ENCODE results near the gene SHISAL1. TPM values are rescaled to one million over a fixed set of nuclear protein-coding genes. Genes with fewer than 3 reads are reported as not detected.

The SHISAL1 gene
- total RNA-seq, 2 experiments from 2014 or later, result not detected

DNA sequence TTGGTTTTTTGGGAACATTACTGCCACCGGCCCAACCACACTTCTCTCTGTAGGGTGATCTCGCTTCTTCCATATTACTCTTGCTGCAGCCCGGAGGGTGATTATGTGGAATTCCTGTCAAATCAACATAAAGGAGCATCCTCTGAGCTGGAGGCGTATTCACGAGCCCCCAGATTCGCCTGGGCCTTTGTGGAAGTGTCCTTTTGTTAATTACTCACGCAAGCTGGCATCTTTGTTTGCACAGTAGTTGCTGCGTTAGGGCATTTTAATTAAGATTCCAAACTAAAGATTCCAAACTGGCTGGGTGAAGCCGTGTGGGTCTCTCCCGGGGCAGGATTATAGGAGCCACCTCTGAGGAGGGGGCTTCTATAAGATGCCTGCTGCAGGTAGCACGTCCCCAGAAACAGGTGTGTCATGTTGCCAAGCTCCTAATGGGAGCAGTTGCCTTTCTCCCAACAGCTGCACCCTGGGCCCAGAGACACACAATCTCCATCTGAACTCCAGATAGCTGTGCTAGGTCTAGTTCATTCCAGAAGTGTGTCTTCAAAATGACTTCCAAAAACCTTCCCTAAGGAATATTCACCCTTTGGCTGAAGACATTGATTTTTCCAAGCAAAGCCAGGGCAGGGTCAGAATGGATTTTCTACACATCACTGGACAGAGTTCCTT, 40.9 kb downstream of the SHISAL1 start:
- intact Hi-C loops (cut with micrococcal nuclease), result no loop called here
- H3K27ac Mint-ChIP-seq, result no peak overlapping the region
- ChIA-PET POLR2A (interaction anchor here (0.6 kb wide), 1 partner anchor 24 kb away, joined by 3 read pairs; no protein-coding TSS in a partner anchor), CTCF (no interaction called here)
- DNase-seq (no peak), ATAC-seq (no peak)
- H3K9me3 Mint-ChIP-seq, result no peaks in the 10 kb centered on the region
- H3K36me3 Mint-ChIP-seq (ENCODE audit: low read depth), result no peaks in the 10 kb centered on the region
- H3K27me3 Mint-ChIP-seq, result peaks cover 7% of the 10 kb centered on the region
- H3K4me3 Mint-ChIP-seq, result no peak overlapping the region
- no peaks in the 10 kb centered on the region for H3K4me1 Mint-ChIP-seq (ENCODE audit: low read depth)
- TF ChIP-seq CTCF (IDR thresholded peaks at IDR 0.05), result no peak

DNA sequence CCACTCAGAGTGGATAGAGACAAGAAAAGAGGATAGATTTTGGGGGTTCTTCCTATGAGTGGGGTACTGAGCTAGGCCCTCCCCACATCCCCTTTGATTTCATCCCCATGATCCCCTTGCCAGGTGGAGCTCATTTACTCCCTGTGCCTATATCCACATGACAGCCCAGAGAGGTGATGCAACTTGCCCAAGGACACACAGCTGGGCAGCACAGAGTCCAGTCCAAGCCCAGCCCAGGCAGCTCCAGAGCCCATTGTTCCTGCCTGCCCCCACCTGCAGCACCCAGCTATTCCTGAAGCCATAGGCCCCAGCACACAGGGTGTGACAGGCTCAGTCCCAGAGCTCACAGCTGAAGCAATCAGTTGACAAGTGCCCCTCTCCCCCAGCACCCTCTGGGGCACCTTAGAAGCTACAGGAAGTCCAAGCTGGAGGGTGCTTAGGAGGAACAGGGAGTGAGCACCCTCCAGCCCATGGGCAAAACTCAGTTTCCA, 41.7 kb downstream of the SHISAL1 start:
- DNase-seq (no peak), ATAC-seq (no peak)
- TF ChIP-seq CTCF (IDR thresholded peaks at IDR 0.05), result no peak
- Mint-ChIP-seq H3K9me3 (no peaks in the 10 kb centered on the region), H3K27me3 (peaks cover 6% of the 10 kb centered on the region), H3K4me3 (no peak overlapping the region), H3K27ac (no peak overlapping the region), H3K4me1 (ENCODE audit: low read depth) (no peaks in the 10 kb centered on the region), H3K36me3 (ENCODE audit: low read depth) (no peaks in the 10 kb centered on the region)
- CTCF ChIA-PET, result no interaction called here
- POLR2A ChIA-PET, result no interaction called here
- intact Hi-C loops (cut with micrococcal nuclease), result no loop called here

- DNase-seq (no peak), ATAC-seq (no peak)
- Mint-ChIP-seq H3K4me3 (no peak overlapping the region), H3K9me3 (no peaks in the 10 kb centered on the region), H3K27me3 (peaks cover 3% of the 10 kb centered on the region), H3K4me1 (ENCODE audit: low read depth) (no peaks in the 10 kb centered on the region), H3K36me3 (ENCODE audit: low read depth) (no peaks in the 10 kb centered on the region), H3K27ac (no peak overlapping the region)
- ChIA-PET CTCF (no interaction called here), POLR2A (no interaction called here)
- intact Hi-C loops (cut with micrococcal nuclease), result no loop called here
- TF ChIP-seq CTCF (IDR thresholded peaks at IDR 0.05), result no peak
Observed at GRCh38 chr22:44270556-44270880, 42.2 kb downstream of the SHISAL1 start.

DNA sequence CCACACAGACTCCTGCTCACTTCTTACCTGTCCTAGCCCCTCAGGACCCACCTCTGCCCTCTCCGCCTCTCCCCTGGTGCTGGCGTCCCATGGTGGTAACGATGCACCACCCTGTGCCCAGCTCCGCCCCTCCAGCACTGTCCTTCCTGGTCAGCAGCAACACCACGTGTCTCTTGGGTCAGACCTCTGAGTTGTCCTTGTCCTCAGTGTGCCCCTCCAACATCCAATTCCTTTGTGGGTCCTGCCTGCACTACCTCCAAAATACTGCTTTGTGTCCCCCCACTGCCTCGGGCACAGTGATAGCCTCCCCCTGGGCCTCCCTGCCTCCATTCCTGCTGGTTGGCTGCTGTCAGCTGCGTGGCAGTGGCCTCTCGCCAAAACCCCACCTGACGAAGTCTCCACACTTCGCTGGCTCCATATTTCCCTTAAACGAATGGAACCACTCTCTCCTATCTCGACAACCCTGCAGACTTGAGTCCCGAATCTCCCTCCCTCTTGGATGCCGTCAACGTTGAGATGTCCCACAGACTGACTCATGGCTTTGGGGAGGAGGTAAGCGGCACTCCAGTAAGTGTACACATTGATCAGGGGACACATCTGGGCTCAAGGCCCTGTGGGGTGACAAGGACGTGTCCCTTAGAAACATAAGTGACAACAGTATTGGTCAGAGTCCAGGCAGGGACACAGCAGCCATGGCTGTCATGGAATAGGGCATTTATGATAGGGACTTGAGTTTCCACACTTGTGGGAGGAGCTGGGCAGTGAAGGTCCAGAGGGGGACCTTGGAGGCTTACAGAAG, 42.8 kb downstream of the SHISAL1 start:
- no peaks in the 10 kb centered on the region for H3K9me3 Mint-ChIP-seq
- intact Hi-C loops (cut with micrococcal nuclease), result no loop called here
- ATAC-seq, result no peak

More for the DNA sequence above, 42.8 kb downstream of the SHISAL1 start:
- peaks cover 3% of the 10 kb centered on the region for H3K27me3 Mint-ChIP-seq
- H3K36me3 Mint-ChIP-seq (ENCODE audit: low read depth), result no peaks in the 10 kb centered on the region
- ChIA-PET POLR2A (no interaction called here), CTCF (no interaction called here)
- H3K4me3 Mint-ChIP-seq, result no peak overlapping the region
- no peaks in the 10 kb centered on the region for H3K4me1 Mint-ChIP-seq (ENCODE audit: low read depth)
- no peak overlapping the region for H3K27ac Mint-ChIP-seq
- TF ChIP-seq CTCF (IDR thresholded peaks at IDR 0.05), result no peak
- no peak for DNase-seq

All from activated CD8-positive, alpha-beta T cell treated with anti-CD3 and anti-CD28 coated beads for 36 hours (primary cell).